ENCODE results near the gene LITAFD. TPM values are rescaled to one million over a fixed set of nuclear protein-coding genes. Genes with fewer than 3 reads are reported as not detected.

Gene LITAFD
- total RNA-seq, 1 experiment from 2014 or later: 0.45 TPM

GRCh38 chr16:8886593-8887430 is 4.7 kb downstream of the LITAFD start:
- H3K9me3 ChIP-seq (ENCODE audit: low read length): no peaks in the 10 kb centered on the region
- H4K20me1 ChIP-seq (ENCODE audit: insufficient read depth, low read depth, low read length): peaks cover 27% of the 10 kb centered on the region; the same call in 1 of the 2 replicates
- peaks cover 11% of the 10 kb centered on the region; the same call in 1 of the 2 replicates for H3K36me3 ChIP-seq (ENCODE audit: insufficient read depth, low read length)
- H3K9me2 ChIP-seq (replicated peaks; ENCODE audit: insufficient read depth, low read length): no peaks in the 10 kb centered on the region
- no peak overlapping the region for H3K27ac ChIP-seq (ENCODE audit: low read length)
- no peak overlapping the region for H3K4me2 ChIP-seq (ENCODE audit: low read depth, low read length, poor library complexity, severe bottlenecking)
- H3K4me1 ChIP-seq (ENCODE audit: low read length): peaks cover 15% of the 10 kb centered on the region
- H2AFZ ChIP-seq (ENCODE audit: low read length): no peak overlapping the region
- no peak overlapping the region for H3K4me3 ChIP-seq (ENCODE audit: low read length)
- H3K79me2 ChIP-seq (ENCODE audit: low read length): no peaks in the 10 kb centered on the region
- DNase-seq: no peak
- H3K27me3 ChIP-seq (ENCODE audit: low read length): no peaks in the 10 kb centered on the region
- H3K9ac ChIP-seq (ENCODE audit: low read length): no peak overlapping the region

GRCh38 chr16:8887431-8887765 is 5.2 kb downstream of the LITAFD start:
- no peak overlapping the region for H3K4me2 ChIP-seq (ENCODE audit: low read depth, low read length, poor library complexity, severe bottlenecking)
- no peaks in the 10 kb centered on the region for H3K9me3 ChIP-seq (ENCODE audit: low read length)
- H4K20me1 ChIP-seq (ENCODE audit: insufficient read depth, low read depth, low read length): peaks cover 33% of the 10 kb centered on the region; the same call in 1 of the 2 replicates
- no peak overlapping the region for H3K27ac ChIP-seq (ENCODE audit: low read length)
- no peaks in the 10 kb centered on the region for H3K9me2 ChIP-seq (replicated peaks; ENCODE audit: insufficient read depth, low read length)
- no peak overlapping the region for H3K4me3 ChIP-seq (ENCODE audit: low read length)
- H2AFZ ChIP-seq (ENCODE audit: low read length): no peak overlapping the region
- DNase-seq: no peak
- no peaks in the 10 kb centered on the region for H3K79me2 ChIP-seq (ENCODE audit: low read length)
- peaks cover 11% of the 10 kb centered on the region; the same call in 1 of the 2 replicates for H3K36me3 ChIP-seq (ENCODE audit: insufficient read depth, low read length)
- H3K4me1 ChIP-seq (ENCODE audit: low read length): peaks cover 16% of the 10 kb centered on the region
- no peaks in the 10 kb centered on the region for H3K27me3 ChIP-seq (ENCODE audit: low read length)
- H3K9ac ChIP-seq (ENCODE audit: low read length): no peak overlapping the region

GRCh38 chr16:8887952-8888560 is 5.9 kb downstream of the LITAFD start:
- Histone ChIP-seq H3K9ac (ENCODE audit: low read length) (no peak overlapping the region), H3K9me3 (ENCODE audit: low read length) (no peaks in the 10 kb centered on the region), H3K4me3 (ENCODE audit: low read length) (no peak overlapping the region), H3K27ac (ENCODE audit: low read length) (no peak overlapping the region), H3K4me1 (ENCODE audit: low read length) (peaks cover 23% of the 10 kb centered on the region), H3K27me3 (ENCODE audit: low read length) (no peaks in the 10 kb centered on the region), H4K20me1 (ENCODE audit: insufficient read depth, low read depth, low read length) (peaks cover 34% of the 10 kb centered on the region; the same call in 1 of the 2 replicates), H3K36me3 (ENCODE audit: insufficient read depth, low read length) (peaks cover 14% of the 10 kb centered on the region), H3K4me2 (ENCODE audit: low read depth, low read length, poor library complexity, severe bottlenecking) (no peak overlapping the region), H3K9me2 (replicated peaks; ENCODE audit: insufficient read depth, low read length) (no peaks in the 10 kb centered on the region), H2AFZ (ENCODE audit: low read length) (no peak overlapping the region), H3K79me2 (ENCODE audit: low read length) (no peaks in the 10 kb centered on the region)
- no peak for DNase-seq

GRCh38 chr16:8888951-8889892 is 7.1 kb downstream of the LITAFD start:
- Histone ChIP-seq H3K9me3 (ENCODE audit: low read length) (no peaks in the 10 kb centered on the region), H3K9ac (ENCODE audit: low read length) (no peak overlapping the region), H3K79me2 (ENCODE audit: low read length) (no peaks in the 10 kb centered on the region), H2AFZ (ENCODE audit: low read length) (no peak overlapping the region), H3K27ac (ENCODE audit: low read length) (no peak overlapping the region), H3K4me3 (ENCODE audit: low read length) (no peak overlapping the region), H3K36me3 (ENCODE audit: insufficient read depth, low read length) (peaks cover 19% of the 10 kb centered on the region), H3K4me2 (ENCODE audit: low read depth, low read length, poor library complexity, severe bottlenecking) (no peak overlapping the region), H3K4me1 (ENCODE audit: low read length) (peaks cover 31% of the 10 kb centered on the region), H4K20me1 (ENCODE audit: insufficient read depth, low read depth, low read length) (peaks cover 36% of the 10 kb centered on the region; the same call in 1 of the 2 replicates), H3K27me3 (ENCODE audit: low read length) (no peaks in the 10 kb centered on the region), H3K9me2 (replicated peaks; ENCODE audit: insufficient read depth, low read length) (no peaks in the 10 kb centered on the region)
- no peak for DNase-seq

- H3K9me2 ChIP-seq (replicated peaks; ENCODE audit: insufficient read depth, low read length): no peaks in the 10 kb centered on the region
- H2AFZ ChIP-seq (ENCODE audit: low read length): no peak overlapping the region
- peaks cover 26% of the 10 kb centered on the region for H3K36me3 ChIP-seq (ENCODE audit: insufficient read depth, low read length)
- H4K20me1 ChIP-seq (ENCODE audit: insufficient read depth, low read depth, low read length): peaks cover 36% of the 10 kb centered on the region; the same call in 1 of the 2 replicates
- H3K79me2 ChIP-seq (ENCODE audit: low read length): no peaks in the 10 kb centered on the region
- H3K4me1 ChIP-seq (ENCODE audit: low read length): peaks cover 32% of the 10 kb centered on the region
- no peaks in the 10 kb centered on the region for H3K27me3 ChIP-seq (ENCODE audit: low read length)
- no peaks in the 10 kb centered on the region for H3K9me3 ChIP-seq (ENCODE audit: low read length)
- no peak for DNase-seq
- no peak overlapping the region for H3K27ac ChIP-seq (ENCODE audit: low read length)
- H3K4me2 ChIP-seq (ENCODE audit: low read depth, low read length, poor library complexity, severe bottlenecking): no peak overlapping the region
- H3K4me3 ChIP-seq (ENCODE audit: low read length): no peak overlapping the region
- no peak overlapping the region for H3K9ac ChIP-seq (ENCODE audit: low read length)
Observed at GRCh38 chr16:8889893-8890548, 7.9 kb downstream of the LITAFD start.

GRCh38 chr16:8890549-8890921 is 8.4 kb downstream of the LITAFD start:
- Histone ChIP-seq H3K79me2 (ENCODE audit: low read length) (no peaks in the 10 kb centered on the region), H3K4me2 (ENCODE audit: low read depth, low read length, poor library complexity, severe bottlenecking) (no peak overlapping the region), H3K27ac (ENCODE audit: low read length) (no peak overlapping the region), H2AFZ (ENCODE audit: low read length) (no peak overlapping the region), H3K4me1 (ENCODE audit: low read length) (peaks cover 32% of the 10 kb centered on the region), H3K36me3 (ENCODE audit: insufficient read depth, low read length) (peaks cover 31% of the 10 kb centered on the region), H4K20me1 (ENCODE audit: insufficient read depth, low read depth, low read length) (peaks cover 32% of the 10 kb centered on the region; the same call in 1 of the 2 replicates), H3K9me2 (replicated peaks; ENCODE audit: insufficient read depth, low read length) (no peaks in the 10 kb centered on the region), H3K9me3 (ENCODE audit: low read length) (no peaks in the 10 kb centered on the region), H3K4me3 (ENCODE audit: low read length) (no peak overlapping the region), H3K9ac (ENCODE audit: low read length) (no peak overlapping the region), H3K27me3 (ENCODE audit: low read length) (no peaks in the 10 kb centered on the region)
- no peak for DNase-seq

- Histone ChIP-seq H4K20me1 (ENCODE audit: insufficient read depth, low read depth, low read length) (peaks cover 23% of the 10 kb centered on the region; the same call in 1 of the 2 replicates), H3K27ac (ENCODE audit: low read length) (no peak overlapping the region)
- no peak for DNase-seq
Observed at GRCh38 chr16:8892101-8892575, 10.0 kb downstream of the LITAFD start.

More at GRCh38 chr16:8892101-8892575, 10.0 kb downstream of the LITAFD start:
- Histone ChIP-seq H3K9me3 (ENCODE audit: low read length) (no peaks in the 10 kb centered on the region), H3K9ac (ENCODE audit: low read length) (no peak overlapping the region), H3K9me2 (replicated peaks; ENCODE audit: insufficient read depth, low read length) (no peaks in the 10 kb centered on the region), H2AFZ (ENCODE audit: low read length) (no peak overlapping the region), H3K27me3 (ENCODE audit: low read length) (no peaks in the 10 kb centered on the region), H3K36me3 (ENCODE audit: insufficient read depth, low read length) (peaks cover 32% of the 10 kb centered on the region), H3K4me2 (ENCODE audit: low read depth, low read length, poor library complexity, severe bottlenecking) (peak overlapping the region; percentile 9), H3K4me3 (ENCODE audit: low read length) (no peak overlapping the region), H3K4me1 (ENCODE audit: low read length) (peaks cover 32% of the 10 kb centered on the region), H3K79me2 (ENCODE audit: low read length) (no peaks in the 10 kb centered on the region)

Measured in Karpas-422 (cell line).